A172 (cell line): ENCODE data around the gene DOCK1. TPM values are rescaled to one million over a fixed set of nuclear protein-coding genes. Genes with fewer than 3 reads are reported as not detected.
A peak's percentile ranks its signal among the peaks of the same experiment; 100 is the strongest.

Experiments
- DNase-seq: peaks from one replicate; pipeline ENCODE4 v3.0.0-alpha.2; 2015; ENCODE audit warnings: low spot score
- total RNA-seq: library from RNA; depleted of rRNA; stranded (reverse); fragments of >200 nt; shearing (Covaris generic); gene quantifications from 2 replicates; pipeline ENCODE4 v1.2.3, GENCODE V29; 2014

Gene DOCK1
- total RNA-seq, 1 experiment from 2014 or later: 29.8 TPM

DNA sequence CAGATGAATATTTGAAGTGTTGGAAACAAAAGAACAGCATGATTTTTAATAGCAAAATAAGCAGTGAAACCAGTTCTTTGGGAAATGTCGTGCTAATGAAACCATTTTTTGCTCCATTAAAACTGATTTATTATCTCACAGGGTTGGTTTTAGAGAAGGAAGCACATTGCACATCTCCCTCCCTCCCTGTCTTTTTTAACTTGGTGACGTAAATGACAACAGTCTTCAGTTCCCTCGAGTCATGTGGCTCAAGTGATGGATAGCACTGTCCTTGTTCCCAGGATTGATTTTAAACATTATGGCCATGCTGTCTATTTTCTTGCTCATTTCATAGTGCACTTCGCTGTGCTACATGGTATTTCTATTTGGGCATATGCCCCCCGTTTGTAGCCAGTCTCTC, 105.9 kb downstream of the DOCK1 start:
- DNase-seq: no peak

DNA sequence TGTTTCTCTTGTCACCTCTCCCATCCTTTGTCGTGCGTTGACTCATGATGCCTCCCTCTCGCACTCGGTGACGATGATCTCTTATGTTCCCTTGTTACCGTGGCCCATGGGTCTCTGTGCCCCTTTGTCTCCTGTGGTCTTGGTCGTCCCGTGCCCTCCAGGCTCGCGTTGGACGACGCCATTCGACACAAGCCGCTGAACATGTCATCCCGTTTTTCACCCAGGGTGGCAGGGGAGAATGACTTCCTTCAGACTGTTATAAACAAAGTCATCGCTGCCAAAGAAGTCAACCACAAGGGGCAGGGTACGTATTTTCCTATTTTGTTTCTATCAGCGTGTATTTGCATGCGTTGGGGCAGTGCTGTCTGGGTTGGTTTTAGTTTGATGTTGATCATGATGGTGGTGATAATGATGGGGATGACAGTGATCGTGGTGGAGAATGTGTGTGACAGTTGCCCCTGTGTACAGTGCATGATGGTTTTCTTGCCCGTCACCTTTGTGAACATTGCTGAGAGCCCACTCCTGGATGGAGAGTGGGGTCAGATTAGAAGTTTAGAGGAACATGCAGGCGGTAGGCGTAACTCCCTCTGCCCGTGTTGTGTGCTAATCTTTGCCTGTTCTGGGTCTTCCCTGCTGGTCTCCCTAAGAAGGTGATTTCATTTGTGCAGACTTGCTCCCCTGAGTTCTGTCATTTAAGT, 107.0 kb downstream of the DOCK1 start:
- DNase-seq: no peak

- DNase-seq: peak; percentile 54
Observed at GRCh38 chr10:127012769-127013152, 107.5 kb downstream of the DOCK1 start.

DNA sequence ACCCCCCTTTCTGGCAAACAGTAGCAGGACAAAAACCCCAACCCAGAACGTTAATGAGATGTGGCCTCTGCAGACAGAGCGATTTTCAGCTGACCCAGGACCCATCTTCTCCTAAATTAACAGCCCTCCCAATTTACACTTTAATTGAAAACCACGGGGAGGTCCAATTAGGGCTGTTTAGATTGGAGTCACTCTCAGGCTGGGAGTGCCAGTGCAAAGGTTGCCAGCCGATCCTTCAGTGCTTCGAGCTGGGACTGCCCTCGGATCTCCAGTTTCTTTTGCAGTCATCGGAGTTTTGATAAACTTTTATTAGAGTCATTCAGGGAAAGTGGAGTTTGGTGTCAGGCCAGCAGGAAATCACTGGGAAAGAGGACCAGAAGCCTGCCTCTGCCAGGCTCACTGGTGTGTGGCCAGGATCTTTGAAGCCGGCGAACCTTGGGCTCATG, 108.0 kb downstream of the DOCK1 start:
- no peak for DNase-seq

GRCh38 chr10:127013691-127014473, 108.7 kb downstream of the DOCK1 start:
- DNase-seq: no peak

GRCh38 chr10:127014671-127015070, 109.4 kb downstream of the DOCK1 start:
- DNase-seq: no peak

- no peak for DNase-seq
Observed at GRCh38 chr10:127015373-127015772, 110.1 kb downstream of the DOCK1 start.

GRCh38 chr10:127016331-127016730, 111.1 kb downstream of the DOCK1 start:
- no peak for DNase-seq

GRCh38 chr10:127017541-127018297, 112.5 kb downstream of the DOCK1 start:
- DNase-seq: no peak

GRCh38 chr10:127018298-127018650, 113.0 kb downstream of the DOCK1 start:
- DNase-seq: no peak

GRCh38 chr10:127018766-127019165, 113.5 kb downstream of the DOCK1 start:
- no peak for DNase-seq

DNA sequence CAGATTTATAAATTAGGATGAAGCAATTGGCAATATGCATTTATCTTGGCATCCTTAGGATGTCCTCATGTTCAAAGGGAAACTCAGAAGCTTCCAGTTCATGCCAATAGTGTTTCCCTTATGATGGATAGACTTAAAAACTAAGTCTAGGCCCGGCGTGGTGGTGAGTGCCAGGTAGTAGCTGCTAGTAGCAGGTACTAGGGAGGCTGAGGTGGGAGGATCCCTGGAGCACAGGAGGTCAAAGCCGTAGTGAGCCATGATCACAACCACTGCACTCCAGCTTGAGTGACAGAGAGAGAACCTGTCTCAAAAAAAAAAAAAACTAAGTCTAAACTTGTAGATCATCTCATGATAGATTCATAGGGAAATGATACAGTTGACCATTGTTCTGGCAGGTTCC, 115.0 kb downstream of the DOCK1 start:
- no peak for DNase-seq

DNA sequence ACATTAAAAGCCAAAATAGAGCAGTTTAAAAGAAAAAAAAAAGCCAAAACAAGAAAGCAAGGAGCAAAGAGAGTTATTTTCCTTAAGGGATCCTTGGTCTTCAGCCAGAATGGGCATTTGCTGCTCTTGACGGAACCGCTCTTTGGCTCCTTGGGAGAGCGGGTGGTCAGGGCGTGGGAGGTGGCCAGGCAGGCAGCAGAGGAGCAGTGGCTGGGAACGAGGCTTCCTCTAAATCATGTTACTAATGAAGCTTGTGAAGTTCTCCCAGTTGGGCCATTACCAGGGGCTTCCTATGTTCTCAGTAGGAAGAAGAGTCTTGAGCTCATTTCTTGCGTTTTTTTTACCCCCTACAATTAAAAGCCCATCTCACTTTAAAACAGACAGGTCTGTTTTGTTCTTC, 116.6 kb downstream of the DOCK1 start:
- DNase-seq: no peak

GRCh38 chr10:127024685-127025435, 119.6 kb downstream of the DOCK1 start:
- no peak for DNase-seq

- no peak for DNase-seq
Observed at GRCh38 chr10:127027786-127028185, 122.6 kb downstream of the DOCK1 start.

GRCh38 chr10:127028556-127028955, 123.3 kb downstream of the DOCK1 start:
- no peak for DNase-seq

DNA sequence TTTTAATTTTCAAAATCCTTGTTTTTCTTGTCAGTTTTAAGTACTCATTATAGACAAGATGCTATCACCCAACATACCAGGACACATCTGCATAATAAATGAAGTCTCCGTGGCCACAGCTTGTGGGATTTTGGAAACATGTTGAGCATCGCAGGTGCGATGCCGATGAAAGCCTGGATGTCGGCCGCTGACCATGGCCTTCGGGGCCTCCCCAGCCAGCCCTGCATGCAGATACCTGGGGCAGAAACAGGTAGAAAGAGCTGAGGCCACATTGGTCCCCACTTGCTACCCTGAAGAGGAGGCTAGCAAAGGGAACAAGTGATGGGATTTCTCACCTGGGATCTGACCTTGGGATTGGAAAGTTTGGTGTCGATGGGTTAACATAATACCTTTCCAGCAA, 123.8 kb downstream of the DOCK1 start:
- no peak for DNase-seq

GRCh38 chr10:127033216-127034033, 128.2 kb downstream of the DOCK1 start:
- no peak for DNase-seq

GRCh38 chr10:127034034-127034633, 128.9 kb downstream of the DOCK1 start:
- peak; percentile 2 for DNase-seq

- DNase-seq: no peak
Observed at GRCh38 chr10:127034790-127035189, 129.6 kb downstream of the DOCK1 start.

- DNase-seq: no peak
Observed at GRCh38 chr10:127035827-127036226, 130.6 kb downstream of the DOCK1 start.
